Panc1 (cell line): Measurements from ENCODE around the gene PHKG1. TPM values are rescaled to one million over a fixed set of nuclear protein-coding genes. Genes with fewer than 3 reads are reported as not detected.
"Not testable (repeated sequence)": the region's sequence is repeated elsewhere in the genome, so short reads cannot be mapped to it uniquely, and the experiment has no call there.

Experiments used
- ATAC-seq: fragments of 200-7000 bp; cut with Tn5 transposase; 2 replicates; pipeline ENCODE4 v1.9.1; 2020; ENCODE audit warnings: mild to moderate bottlenecking, moderate library complexity
- BruUV-seq: library from RNA; stranded (reverse); fragments of 400-500 nt; replicated peaks from 2 replicates; lab custom pipeline; 2021; lab: Mats Ljungman, UMichigan
- CTCF ChIA-PET: fragments of 300-600 bp; sonication (Branson Sonifier 250); formaldehyde crosslinking; loops from one replicate; lab custom pipeline; 2022; ENCODE audit warnings: antibody characterized with exemption; lab: Charles Lee
- POLR2A ChIA-PET: fragments of 300-600 bp; sonication (Branson Sonifier 250); formaldehyde crosslinking; loops from one replicate; lab custom pipeline; 2022; ENCODE audit warnings: antibody characterized with exemption; lab: Charles Lee
- DNase-seq: peaks from one replicate; pipeline ENCODE4 v3.0.0-alpha.2; 2010; ENCODE audit warnings: low read depth, low spot score
- H3K27ac ChIP-seq: 2 replicates; pipeline ENCODE4 v1.5.1; 2011; ENCODE audit warnings: mild to moderate bottlenecking, low read length, inconsistent platforms
- H3K27me3 ChIP-seq: fragments of 200-500 bp; sonication (Bioruptor generic); 2 replicates; pipeline ENCODE4 v1.6.0; 2014; ENCODE audit warnings: low read length, inconsistent platforms; ENCODE audit not compliant: control insufficient read depth, insufficient read depth
- H3K36me3 ChIP-seq: fragments of 200-500 bp; sonication (Bioruptor generic); 2 replicates; pipeline ENCODE4 v1.5.1; 2014; ENCODE audit warnings: inconsistent platforms, mild to moderate bottlenecking, low read length, moderate library complexity; ENCODE audit not compliant: control insufficient read depth, insufficient read depth
- H3K4me1 ChIP-seq: 2 replicates; pipeline ENCODE4 v1.5.1; 2011; ENCODE audit warnings: inconsistent platforms, mild to moderate bottlenecking, low read length, moderate library complexity; ENCODE audit not compliant: control insufficient read depth, insufficient read depth
- H3K4me3 ChIP-seq, 2 experiments: 2 replicates each; pipeline ENCODE4 v1.5.1; 2011 to 2012; ENCODE audit warnings: low read depth in 2 of 2, low read length in 2 of 2, mild to moderate bottlenecking in 2 of 2, inconsistent platforms in 1 of 2, moderate library complexity in 1 of 2
- H3K9me3 ChIP-seq: fragments of 200-500 bp; sonication (Bioruptor generic); 2 replicates; pipeline ENCODE4 v1.5.1; 2014; ENCODE audit warnings: low read depth, mild to moderate bottlenecking, inconsistent platforms, low read length, moderate library complexity; ENCODE audit not compliant: control insufficient read depth, insufficient read depth
- POLR2AphosphoS5 ChIP-seq: IDR thresholded peaks from 2 replicates; pipeline ENCODE4 v1.6.1; 2012; ENCODE audit warnings: mild to moderate bottlenecking, low read depth, low read length, moderate library complexity
- SIN3A ChIP-seq: IDR thresholded peaks from 2 replicates; pipeline ENCODE4 v1.6.1; 2012; ENCODE audit warnings: low read depth, mild to moderate bottlenecking, low read length, moderate library complexity, borderline replicate concordance; ENCODE audit not compliant: insufficient read depth
- TCF7L2 ChIP-seq: IDR thresholded peaks from 2 replicates; pipeline ENCODE4 v1.6.1; 2011; ENCODE audit warnings: mild to moderate bottlenecking, low read depth, low read length, inconsistent platforms
- in situ Hi-C: cut with HindIII; loops from 2 replicates; pipeline ENCODE4 v1.10.0; 2016; ENCODE audit warnings: low sequenced_read_pairs, low pct_unique_long_range_greater_than_20kb
- intact Hi-C: fragments of 100-400 bp; cut with micrococcal nuclease; formaldehyde crosslinking; loops from one replicate; pipeline ENCODE4 v1.10.0; 2022; ENCODE audit not compliant: unreplicated experiment
- total RNA-seq: library from RNA; stranded (reverse); gene quantifications from one replicate; pipeline ENCODE4 v1.2.1, GENCODE V29; 2021; ENCODE audit not compliant: unreplicated experiment
- TF ChIP-seq, protein P1 (sequence below), 2 experiments: IDR thresholded peaks; 2 replicates each; pipeline ENCODE4 v1.6.1; 2011 to 2012; ENCODE audit warnings: low read depth in 2 of 2, control low read depth in 1 of 2, low read length in 1 of 2, mild to moderate bottlenecking in 1 of 2, moderate library complexity in 1 of 2; ENCODE audit not compliant: insufficient read depth in 1 of 2
- TF ChIP-seq, protein P2 (sequence below): fragments of 450-650 bp; IDR thresholded peaks from 2 replicates; pipeline ENCODE4 v1.5.1; 2017; ENCODE audit warnings: mild to moderate bottlenecking

The PHKG1 gene
- total RNA-seq, 1 experiment from 2014 or later = 0.67 TPM

DNA sequence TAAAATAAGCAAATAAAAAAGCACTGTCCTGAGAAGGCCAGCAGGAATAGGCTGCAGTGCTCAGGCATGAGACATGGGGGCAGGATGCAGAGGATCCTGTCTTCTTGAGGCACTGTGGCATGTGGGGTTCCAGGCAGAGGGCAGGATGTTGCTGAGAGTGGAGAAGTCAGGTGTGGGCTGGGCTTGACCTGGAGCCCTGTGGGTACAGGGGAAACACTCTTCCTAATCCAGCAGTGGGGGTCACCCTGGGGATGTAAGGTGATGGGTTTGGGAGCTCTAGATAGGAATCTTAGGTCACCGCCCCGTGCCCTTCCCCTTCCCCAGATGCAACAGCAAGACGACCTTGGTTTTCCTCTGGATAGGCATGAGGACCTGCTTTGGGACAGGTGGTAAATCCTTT lies 15.1 kb downstream of the PHKG1 start:
- intact Hi-C loops (loop anchor here (10.0 kb wide), 1 partner anchor 433 kb away; no protein-coding TSS in a partner anchor), in situ Hi-C loops (no loop called here)
- BruUV-seq = no TSS peak
- no peaks in the 10 kb centered on the region for H3K27me3 ChIP-seq
- peaks cover 17% of the 10 kb centered on the region for H3K4me1 ChIP-seq
- TF ChIP-seq POLR2AphosphoS5 (no peak), TCF7L2 (no peak), SIN3A (no peak)
- TF ChIP-seq, protein P1, sequence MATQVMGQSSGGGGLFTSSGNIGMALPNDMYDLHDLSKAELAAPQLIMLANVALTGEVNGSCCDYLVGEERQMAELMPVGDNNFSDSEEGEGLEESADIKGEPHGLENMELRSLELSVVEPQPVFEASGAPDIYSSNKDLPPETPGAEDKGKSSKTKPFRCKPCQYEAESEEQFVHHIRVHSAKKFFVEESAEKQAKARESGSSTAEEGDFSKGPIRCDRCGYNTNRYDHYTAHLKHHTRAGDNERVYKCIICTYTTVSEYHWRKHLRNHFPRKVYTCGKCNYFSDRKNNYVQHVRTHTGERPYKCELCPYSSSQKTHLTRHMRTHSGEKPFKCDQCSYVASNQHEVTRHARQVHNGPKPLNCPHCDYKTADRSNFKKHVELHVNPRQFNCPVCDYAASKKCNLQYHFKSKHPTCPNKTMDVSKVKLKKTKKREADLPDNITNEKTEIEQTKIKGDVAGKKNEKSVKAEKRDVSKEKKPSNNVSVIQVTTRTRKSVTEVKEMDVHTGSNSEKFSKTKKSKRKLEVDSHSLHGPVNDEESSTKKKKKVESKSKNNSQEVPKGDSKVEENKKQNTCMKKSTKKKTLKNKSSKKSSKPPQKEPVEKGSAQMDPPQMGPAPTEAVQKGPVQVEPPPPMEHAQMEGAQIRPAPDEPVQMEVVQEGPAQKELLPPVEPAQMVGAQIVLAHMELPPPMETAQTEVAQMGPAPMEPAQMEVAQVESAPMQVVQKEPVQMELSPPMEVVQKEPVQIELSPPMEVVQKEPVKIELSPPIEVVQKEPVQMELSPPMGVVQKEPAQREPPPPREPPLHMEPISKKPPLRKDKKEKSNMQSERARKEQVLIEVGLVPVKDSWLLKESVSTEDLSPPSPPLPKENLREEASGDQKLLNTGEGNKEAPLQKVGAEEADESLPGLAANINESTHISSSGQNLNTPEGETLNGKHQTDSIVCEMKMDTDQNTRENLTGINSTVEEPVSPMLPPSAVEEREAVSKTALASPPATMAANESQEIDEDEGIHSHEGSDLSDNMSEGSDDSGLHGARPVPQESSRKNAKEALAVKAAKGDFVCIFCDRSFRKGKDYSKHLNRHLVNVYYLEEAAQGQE (IDR thresholded peaks at IDR 0.05; ENCODE audit: insufficient read depth in 1 of 2, low read depth in 2 of 2, low read length in 1 of 2) = no peak
- TF ChIP-seq, protein P2, sequence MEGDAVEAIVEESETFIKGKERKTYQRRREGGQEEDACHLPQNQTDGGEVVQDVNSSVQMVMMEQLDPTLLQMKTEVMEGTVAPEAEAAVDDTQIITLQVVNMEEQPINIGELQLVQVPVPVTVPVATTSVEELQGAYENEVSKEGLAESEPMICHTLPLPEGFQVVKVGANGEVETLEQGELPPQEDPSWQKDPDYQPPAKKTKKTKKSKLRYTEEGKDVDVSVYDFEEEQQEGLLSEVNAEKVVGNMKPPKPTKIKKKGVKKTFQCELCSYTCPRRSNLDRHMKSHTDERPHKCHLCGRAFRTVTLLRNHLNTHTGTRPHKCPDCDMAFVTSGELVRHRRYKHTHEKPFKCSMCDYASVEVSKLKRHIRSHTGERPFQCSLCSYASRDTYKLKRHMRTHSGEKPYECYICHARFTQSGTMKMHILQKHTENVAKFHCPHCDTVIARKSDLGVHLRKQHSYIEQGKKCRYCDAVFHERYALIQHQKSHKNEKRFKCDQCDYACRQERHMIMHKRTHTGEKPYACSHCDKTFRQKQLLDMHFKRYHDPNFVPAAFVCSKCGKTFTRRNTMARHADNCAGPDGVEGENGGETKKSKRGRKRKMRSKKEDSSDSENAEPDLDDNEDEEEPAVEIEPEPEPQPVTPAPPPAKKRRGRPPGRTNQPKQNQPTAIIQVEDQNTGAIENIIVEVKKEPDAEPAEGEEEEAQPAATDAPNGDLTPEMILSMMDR = no peak
- H3K36me3 ChIP-seq = no peaks in the 10 kb centered on the region
- H3K27ac ChIP-seq = no peak overlapping the region
- DNase-seq (no peak), ATAC-seq (no peak)
- no peak overlapping the region for H3K4me3 ChIP-seq
- ChIA-PET CTCF (interaction anchor here (0.6 to 1.7 kb wide), 2 partner anchors 15 to 76 kb away, joined by 3 to 5 read pairs; partner anchors contain the start of gene PHKG1), POLR2A (interaction anchor here (0.6 kb wide), 1 partner anchor 628 kb away, joined by 6 read pairs; no protein-coding TSS in a partner anchor)
- H3K9me3 ChIP-seq = no peaks in the 10 kb centered on the region

DNA sequence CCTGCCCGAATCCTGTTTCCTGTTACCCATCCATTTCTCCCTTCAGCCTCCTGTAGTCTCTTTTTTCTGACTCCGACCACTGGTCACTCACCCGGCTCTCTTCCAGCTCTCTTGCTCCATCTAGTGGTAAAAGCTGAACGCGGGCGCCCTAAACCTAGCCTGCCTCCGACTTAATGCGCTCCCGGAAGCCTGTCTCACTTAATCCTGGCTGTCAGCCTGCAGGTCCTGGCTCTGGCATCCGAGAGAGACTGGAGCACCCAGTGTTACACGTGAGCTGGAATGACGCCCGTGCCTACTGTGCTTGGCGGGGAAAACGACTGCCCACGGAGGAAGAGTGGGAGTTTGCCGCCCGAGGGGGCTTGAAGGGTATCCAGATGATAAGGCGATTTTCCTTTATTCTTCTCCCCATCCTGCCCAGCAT lies 18.4 kb downstream of the PHKG1 start:
- in situ Hi-C loops = no loop called here

DNA sequence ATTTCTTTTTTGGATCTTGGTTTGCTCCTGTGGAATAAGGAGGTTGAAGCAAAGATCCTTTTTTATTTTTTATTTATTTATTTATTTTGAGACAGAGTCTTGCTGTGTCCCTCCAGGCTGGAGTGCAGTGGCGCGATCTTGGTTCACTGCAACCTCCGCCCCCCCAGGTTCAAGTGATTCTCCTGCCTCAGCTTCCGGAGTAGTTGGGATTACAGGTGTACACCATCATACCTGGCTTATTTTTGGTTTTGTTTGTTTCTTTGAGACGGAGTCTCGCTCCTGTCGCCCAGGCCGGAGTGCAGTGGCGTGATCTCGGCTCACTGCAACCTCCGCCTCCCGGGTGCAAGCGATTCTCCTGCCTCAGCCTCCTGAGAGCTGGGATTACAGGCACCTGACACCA lies 26.4 kb downstream of the PHKG1 start:
- H3K27ac ChIP-seq, ATAC-seq, H3K9me3 ChIP-seq, DNase-seq, H3K4me3 ChIP-seq, intact Hi-C loops, BruUV-seq, in situ Hi-C loops, H3K27me3 ChIP-seq, CTCF ChIA-PET: not testable (repeated sequence)
- peaks cover 32% of the 10 kb centered on the region for H3K4me1 ChIP-seq
- peaks cover 19% of the 10 kb centered on the region for H3K36me3 ChIP-seq
- POLR2A ChIA-PET = interaction anchor here (2.5 kb wide), 1 partner anchor 15 kb away, joined by 12 read pairs; the partner anchor contains the start of genes CCT6A and PSPH

More for the DNA sequence above, 18.4 kb downstream of the PHKG1 start:
- Histone ChIP-seq H3K36me3 (no peaks in the 10 kb centered on the region; the same call in 1 of the 2 replicates), H3K27ac (peak overlapping the region; percentile 35), H3K4me1 (peaks cover 10% of the 10 kb centered on the region), H3K27me3 (no peaks in the 10 kb centered on the region), H3K9me3 (no peaks in the 10 kb centered on the region), H3K4me3 (no peak overlapping the region)
- intact Hi-C loops = loop anchor here (2.0 to 10.0 kb wide), 2 partner anchors 68 to 430 kb away; no protein-coding TSS in a partner anchor
- BruUV-seq = no TSS peak
- ChIA-PET CTCF (interaction anchor here (1.0 kb wide), 1 partner anchor 10 kb away, joined by 3 read pairs; the partner anchor contains the start of gene SUMF2), POLR2A (interaction anchor here (0.6 to 0.8 kb wide), 3 partner anchors 36 to 466 kb away, joined by 3 to 7 read pairs (median 3); no protein-coding TSS in a partner anchor)
- DNase-seq (no peak), ATAC-seq (peak; percentile 96)
- no peak for TF ChIP-seq SIN3A
- TF ChIP-seq POLR2AphosphoS5 = no peak
- TF ChIP-seq, protein P2 = peak; percentile 98
